HG03066 (cell line): Measurements from ENCODE around the gene S1PR1.

Experiments
- ATAC-seq: cut with Tn5 transposase; IDR thresholded peaks from one replicate; pipeline ENCODE4 v1.9.1; 2021; ENCODE audit warnings: low read depth; ENCODE audit not compliant: unreplicated experiment

The S1PR1 gene

GRCh38 chr1:101245246-101245927, 8.6 kb downstream of the S1PR1 start:
- ATAC-seq: no peak

- peak; percentile 97 for ATAC-seq
These were observed 10.8 kb downstream of the S1PR1 start for GRCh38 chr1:101247404-101248287.

GRCh38 chr1:101250222-101250621, 13.4 kb downstream of the S1PR1 start:
- ATAC-seq: no peak

GRCh38 chr1:101250656-101251272, 13.9 kb downstream of the S1PR1 start:
- ATAC-seq: no peak

- no peak for ATAC-seq
These were observed 14.7 kb downstream of the S1PR1 start for GRCh38 chr1:101251504-101251903.

- no peak for ATAC-seq
These were observed 17.3 kb downstream of the S1PR1 start for GRCh38 chr1:101253976-101254674.

- peak; percentile 93 for ATAC-seq
These were observed 20.9 kb downstream of the S1PR1 start for GRCh38 chr1:101257500-101258325.

GRCh38 chr1:101259744-101260148, 22.9 kb downstream of the S1PR1 start:
- ATAC-seq: no peak

- no peak for ATAC-seq
These were observed 23.9 kb downstream of the S1PR1 start for GRCh38 chr1:101260556-101261350.

- ATAC-seq: no peak
These were observed 24.8 kb downstream of the S1PR1 start for GRCh38 chr1:101261623-101262022.

- no peak for ATAC-seq
These were observed 25.2 kb downstream of the S1PR1 start for GRCh38 chr1:101262060-101262459.

- ATAC-seq: no peak
These were observed 26.0 kb downstream of the S1PR1 start for GRCh38 chr1:101262630-101263348.

- ATAC-seq: no peak
These were observed 27.9 kb downstream of the S1PR1 start for GRCh38 chr1:101264697-101265096.

- ATAC-seq: no peak
These were observed 28.9 kb downstream of the S1PR1 start for GRCh38 chr1:101265684-101266083.

GRCh38 chr1:101267082-101267481, 30.3 kb downstream of the S1PR1 start:
- ATAC-seq: no peak

GRCh38 chr1:101268893-101269292, 32.1 kb downstream of the S1PR1 start:
- ATAC-seq: no peak

- no peak for ATAC-seq
These were observed 38.9 kb downstream of the S1PR1 start for GRCh38 chr1:101275672-101276071.

GRCh38 chr1:101276818-101277217, 40.0 kb downstream of the S1PR1 start:
- ATAC-seq: no peak

- no peak for ATAC-seq
These were observed 41.4 kb downstream of the S1PR1 start for GRCh38 chr1:101278238-101278637.
